A204.1 (cell line): ENCODE data around the gene ATXN7.
A peak's percentile ranks its signal among the peaks of the same experiment; 100 is the strongest.

Source experiments
- FAIRE-seq: peaks from 2 replicates; lab custom pipeline; 2012; peaks lifted over from hg19 to GRCh38; lab: Jason Lieb, UNC

The ATXN7 gene

GRCh38 chr3:63990204-63990603, 126.5 kb downstream of the ATXN7 start:
- FAIRE-seq: no peak

- no peak for FAIRE-seq
Observed at GRCh38 chr3:63990733-63991132, 127.1 kb downstream of the ATXN7 start.

- FAIRE-seq: no peak
Observed at GRCh38 chr3:63991666-63992065, 128.0 kb downstream of the ATXN7 start.

DNA sequence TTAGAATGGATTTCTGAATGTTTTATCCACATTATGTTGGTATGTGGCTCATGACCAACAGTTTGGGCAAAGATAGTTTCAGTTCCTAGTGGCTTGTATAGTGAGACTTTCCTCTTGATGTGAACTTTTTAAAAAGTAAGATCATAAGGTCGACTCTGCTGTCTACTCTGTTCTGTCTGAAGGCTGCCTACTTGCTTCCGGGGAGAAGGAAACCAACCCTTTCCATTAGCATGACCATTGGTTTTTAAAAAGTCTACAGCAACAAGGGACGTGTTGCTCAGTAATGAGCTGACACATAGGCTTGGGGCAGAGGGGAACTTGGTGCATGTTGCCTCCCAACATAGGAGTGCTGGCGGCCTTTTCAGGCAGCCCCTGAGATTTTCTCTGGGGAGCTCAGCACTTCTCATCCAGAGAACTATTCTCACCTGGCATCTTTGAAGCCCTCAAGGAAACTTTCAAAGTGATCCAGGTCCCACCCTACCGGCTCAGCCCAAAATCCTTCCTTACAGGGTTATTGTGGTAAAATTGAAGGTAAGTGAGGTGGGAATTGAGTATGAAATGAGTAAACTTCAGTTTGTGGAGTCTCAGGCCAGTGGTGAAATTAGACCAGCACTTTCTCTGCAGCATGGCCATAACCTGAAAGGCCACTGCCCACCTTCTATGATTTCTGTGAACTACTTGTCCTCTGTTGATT, 129.0 kb downstream of the ATXN7 start:
- no peak for FAIRE-seq

DNA sequence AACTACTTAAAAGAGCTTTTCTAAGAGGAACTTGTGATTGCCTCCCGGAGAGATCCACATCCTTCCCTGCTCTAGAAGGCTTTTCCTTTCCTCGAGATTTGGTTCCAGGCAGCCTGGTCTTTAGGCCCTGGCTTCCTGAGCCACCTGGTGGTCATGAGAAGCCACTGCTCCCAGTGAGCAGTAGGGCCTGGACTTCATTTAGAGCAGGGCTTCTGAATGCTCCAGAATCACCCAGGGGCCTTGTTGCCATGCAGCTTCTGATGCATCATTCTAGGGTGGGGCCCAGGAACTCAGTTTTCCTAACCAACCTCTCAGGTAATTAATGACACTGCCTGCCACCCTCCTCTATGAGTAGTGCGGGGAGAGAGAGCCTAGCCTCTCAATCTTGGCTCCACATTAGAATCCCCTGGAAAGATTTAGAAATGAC, 130.0 kb downstream of the ATXN7 start:
- FAIRE-seq: peak; percentile 69

DNA sequence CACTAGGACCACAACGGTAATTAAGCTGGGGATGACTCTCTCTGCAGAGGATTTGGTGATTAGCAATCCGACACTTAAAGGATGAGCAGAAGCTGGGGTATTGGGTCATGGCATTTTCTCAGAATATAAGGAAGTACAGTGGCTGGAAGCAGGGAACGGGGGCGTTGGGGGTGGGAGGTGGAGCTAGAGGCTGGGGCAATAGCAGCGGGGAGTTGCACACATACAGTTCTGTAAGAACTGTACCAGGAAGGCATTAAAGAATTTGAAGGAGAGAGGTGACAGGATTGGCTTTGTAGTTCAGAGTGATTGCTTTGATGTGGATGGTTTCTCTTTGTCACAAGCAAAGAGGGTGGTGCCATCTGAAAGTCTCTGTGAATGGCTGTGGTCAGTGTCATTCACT, 131.4 kb downstream of the ATXN7 start:
- no peak for FAIRE-seq

DNA sequence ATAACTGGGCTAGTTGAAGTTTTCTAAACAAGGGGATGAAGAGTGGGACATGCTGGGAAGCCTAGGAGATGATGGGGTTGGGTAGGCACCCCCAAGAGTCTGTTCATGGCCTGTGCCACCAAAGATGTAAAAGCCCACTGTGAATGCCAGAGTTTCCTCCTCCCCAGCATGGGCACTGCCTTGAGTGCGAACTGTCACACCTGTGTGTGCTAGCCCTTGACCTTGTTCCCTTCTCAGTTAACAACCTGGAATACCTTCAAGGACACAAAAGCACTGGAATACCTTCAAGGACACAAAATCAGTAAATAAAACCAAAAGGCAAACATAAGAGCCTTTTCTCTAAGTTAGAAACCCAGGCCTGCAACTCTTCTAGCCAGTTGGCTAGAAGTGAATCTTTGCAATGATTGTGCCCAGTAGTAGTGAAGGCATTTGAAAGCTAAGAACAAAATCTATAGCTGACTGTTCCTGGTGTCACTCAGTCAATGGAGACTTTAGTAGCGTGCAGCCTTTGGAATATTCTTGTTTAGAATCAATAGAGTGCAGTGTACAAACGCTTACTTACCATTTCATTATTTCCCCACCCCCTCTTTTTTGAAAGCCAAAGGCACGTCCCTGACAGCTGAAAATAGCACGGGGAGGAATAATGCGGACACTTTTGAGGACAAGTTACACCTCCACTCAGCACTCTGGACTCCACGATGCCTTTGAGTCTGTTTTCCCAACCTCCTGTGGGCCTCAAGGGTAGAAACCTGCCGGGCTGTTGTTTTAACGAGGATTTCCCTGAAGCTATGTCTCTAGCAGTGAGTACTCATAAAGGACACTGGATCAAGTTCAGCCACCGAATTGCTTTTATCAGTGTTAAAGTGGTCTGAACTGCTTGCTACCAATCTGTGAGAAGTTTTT, 135.4 kb downstream of the ATXN7 start:
- FAIRE-seq: no peak

DNA sequence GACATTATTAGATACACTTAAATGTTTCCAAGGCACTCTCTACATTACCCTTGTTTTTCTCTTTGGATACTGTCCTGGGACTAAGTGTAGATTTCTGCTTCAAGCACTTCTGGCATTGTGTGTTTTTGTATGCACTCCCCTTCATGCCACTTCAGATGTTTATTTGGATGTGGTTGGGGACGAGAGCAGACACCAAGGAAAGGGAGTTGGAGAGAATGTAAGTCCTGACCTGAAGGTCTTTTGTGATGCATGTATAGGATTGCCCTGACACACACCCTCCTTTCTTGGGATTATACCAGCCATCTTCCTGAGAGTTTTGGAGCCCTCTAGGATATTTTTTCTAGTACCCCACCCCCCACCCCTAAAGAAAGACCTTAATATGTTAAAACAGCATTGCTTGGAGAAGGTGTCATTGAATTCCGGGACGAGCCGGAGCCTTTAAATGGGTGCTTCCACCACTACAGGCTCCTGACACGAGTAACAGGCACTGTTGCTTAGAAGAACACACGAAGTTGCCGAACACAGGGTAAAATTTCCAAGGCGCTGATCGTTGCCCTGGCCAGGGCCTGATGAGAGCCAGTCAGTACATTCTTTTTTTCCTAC, 136.9 kb downstream of the ATXN7 start:
- no peak for FAIRE-seq

- no peak for FAIRE-seq
Observed at GRCh38 chr3:64002233-64002632, 138.6 kb downstream of the ATXN7 start.

GRCh38 chr3:64003589-64003988, 139.9 kb downstream of the ATXN7 start:
- FAIRE-seq: no peak

- no peak for FAIRE-seq
Observed at GRCh38 chr3:64008017-64008416, 144.3 kb downstream of the ATXN7 start.

- no peak for FAIRE-seq
Observed at GRCh38 chr3:64008487-64009351, 145.1 kb downstream of the ATXN7 start.

DNA sequence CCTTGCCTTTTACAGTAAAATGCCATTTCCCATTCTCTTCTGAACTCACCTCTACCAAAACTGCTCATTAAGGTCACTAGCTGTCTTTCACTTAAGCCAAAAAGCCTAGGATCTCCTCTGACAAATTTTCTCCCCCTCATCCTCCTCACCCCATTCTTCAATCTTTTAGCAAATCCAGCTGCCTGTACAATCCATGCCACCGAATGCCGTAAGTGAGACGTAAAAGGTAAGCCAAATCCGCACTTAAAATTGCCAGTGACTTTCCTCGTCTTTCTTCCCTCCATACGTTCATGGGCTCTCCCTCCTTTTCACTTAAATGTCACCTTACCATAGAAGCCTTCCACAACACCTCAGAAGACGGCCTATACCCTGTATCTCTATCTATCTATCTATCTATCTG, 145.9 kb downstream of the ATXN7 start:
- FAIRE-seq: no peak

- FAIRE-seq: no peak
Observed at GRCh38 chr3:64010199-64010598, 146.5 kb downstream of the ATXN7 start.

- FAIRE-seq: no peak
Observed at GRCh38 chr3:64011685-64012084, 148.0 kb downstream of the ATXN7 start.

DNA sequence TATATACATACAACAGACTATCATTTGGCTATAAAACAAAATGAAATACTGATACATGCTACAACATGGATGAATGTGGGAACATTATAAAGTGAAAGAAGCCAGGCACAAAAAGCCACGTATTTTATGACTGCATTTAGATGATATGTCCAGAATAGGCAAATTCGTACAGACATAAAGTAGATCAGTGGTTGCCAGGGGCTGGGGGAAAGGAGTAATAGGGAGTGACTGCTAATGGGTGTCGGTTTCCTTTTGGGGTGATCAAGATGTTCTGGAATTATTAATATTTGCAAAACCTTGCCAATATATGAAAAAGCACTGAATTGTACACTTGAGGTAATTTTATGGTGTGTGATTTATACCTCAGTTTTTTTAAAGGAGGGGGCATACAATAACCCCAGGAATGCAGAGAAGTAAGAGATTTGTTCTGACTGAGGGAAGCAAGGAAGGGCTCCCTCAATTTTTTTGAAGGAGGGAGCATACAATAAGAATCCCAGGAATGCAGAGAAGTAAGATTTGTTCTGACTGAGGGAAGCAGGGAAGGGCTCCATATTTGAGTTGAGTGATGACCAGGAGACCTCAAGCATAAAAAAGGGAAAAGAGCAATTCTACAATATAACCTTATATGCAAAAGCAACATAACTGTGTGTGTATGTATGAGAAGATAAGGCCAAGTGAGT, 153.4 kb downstream of the ATXN7 start:
- no peak for FAIRE-seq

GRCh38 chr3:64019271-64019670, 155.6 kb downstream of the ATXN7 start:
- FAIRE-seq: no peak

DNA sequence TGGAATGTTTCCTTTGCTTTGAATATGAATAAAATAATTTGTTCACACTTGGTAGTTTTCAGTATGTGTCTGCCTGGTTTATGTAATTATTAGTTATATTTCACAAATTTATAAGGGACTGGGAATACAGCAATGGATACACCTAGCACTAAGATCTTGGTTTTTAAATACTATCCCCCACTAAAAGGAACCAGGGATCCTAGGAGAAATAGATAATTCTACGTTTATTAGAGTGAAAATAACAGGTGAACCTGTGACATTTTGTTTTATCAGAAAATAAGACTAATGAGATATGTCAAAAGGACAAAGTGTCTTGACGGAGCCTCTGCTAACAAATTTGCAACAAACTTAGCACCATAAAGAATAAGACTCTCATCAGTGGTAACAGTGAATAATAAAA, 156.2 kb downstream of the ATXN7 start:
- FAIRE-seq: no peak

GRCh38 chr3:64021922-64022321, 158.3 kb downstream of the ATXN7 start:
- no peak for FAIRE-seq

- no peak for FAIRE-seq
Observed at GRCh38 chr3:64022451-64023186, 159.0 kb downstream of the ATXN7 start.
